Adipocyte (in vitro differentiated cells): Measurements from ENCODE around the gene MYT1.

Experiments
- DNase-seq: peaks from one replicate; pipeline ENCODE4 v3.0.0-alpha.2; 2015; ENCODE audit warnings: low read depth
- H3K27me3 ChIP-seq: replicated peaks from 2 replicates; pipeline ENCODE4 v1.7.0; 2013; ENCODE audit warnings: mild to moderate bottlenecking, low read length, moderate library complexity; ENCODE audit not compliant: control insufficient read depth, insufficient read depth
- H3K36me3 ChIP-seq: 2 replicates; pipeline ENCODE4 v1.7.0; 2013; ENCODE audit warnings: low read length, mild to moderate bottlenecking, moderate library complexity; ENCODE audit not compliant: control insufficient read depth, insufficient read depth, severe bottlenecking
- H3K4me1 ChIP-seq: 2 replicates; pipeline ENCODE4 v1.7.0; 2013; ENCODE audit warnings: mild to moderate bottlenecking, low read length, moderate library complexity; ENCODE audit not compliant: control insufficient read depth, insufficient read depth
- H3K4me3 ChIP-seq: 2 replicates; pipeline ENCODE4 v1.7.0; 2013; ENCODE audit warnings: mild to moderate bottlenecking, low read length, moderate library complexity
- H3K9ac ChIP-seq: 2 replicates; pipeline ENCODE4 v1.7.0; 2013; ENCODE audit warnings: mild to moderate bottlenecking, low read length, moderate library complexity
- H3K9me3 ChIP-seq: 2 replicates; pipeline ENCODE4 v1.7.0; 2013; ENCODE audit warnings: mild to moderate bottlenecking, low read length, moderate library complexity; ENCODE audit not compliant: control insufficient read depth

MYT1 gene

DNA sequence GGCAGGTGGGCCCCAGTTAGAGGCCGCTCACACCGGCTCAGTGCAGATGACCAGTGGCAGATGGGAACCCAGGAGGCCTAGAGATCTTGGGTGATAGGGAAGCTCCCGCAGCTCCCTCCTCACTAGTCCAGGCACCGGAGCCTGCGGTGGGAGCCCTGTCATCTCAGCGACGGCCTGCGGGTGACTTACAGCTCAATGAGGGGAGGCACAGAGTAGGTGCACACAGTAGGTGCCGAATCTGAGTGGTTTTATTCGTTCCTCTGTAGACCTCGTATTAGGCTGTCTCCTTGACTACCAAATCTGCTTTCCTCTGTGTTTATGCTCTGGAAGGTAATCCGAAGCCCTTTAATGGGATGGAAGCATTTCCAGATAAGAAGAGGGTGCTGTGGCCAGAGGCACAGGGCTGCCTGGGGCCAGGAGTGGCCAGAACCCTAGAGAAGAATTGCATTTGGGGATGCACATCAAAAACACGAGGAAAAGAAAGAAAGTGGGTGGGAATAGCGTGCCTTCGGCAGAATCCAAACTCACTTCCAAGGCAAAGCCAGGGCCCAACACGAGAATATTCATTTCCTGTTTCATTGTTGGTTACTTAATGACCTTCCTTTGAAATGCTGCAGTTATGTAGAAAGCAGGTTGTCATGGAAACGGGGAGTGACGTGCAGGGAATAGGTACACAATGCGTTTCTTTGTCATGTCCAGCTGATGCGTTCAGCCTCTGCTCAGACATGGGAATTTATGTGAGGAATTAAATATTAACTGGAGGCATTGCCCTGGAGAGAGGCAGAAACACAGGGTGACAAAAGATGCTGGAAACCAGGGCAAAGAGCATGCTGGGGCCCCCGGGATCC is 24.7 kb downstream of the MYT1 start:
- peak; percentile 17 for DNase-seq
- no peaks in the 10 kb centered on the region for H3K36me3 ChIP-seq
- H3K4me1 ChIP-seq, result no peaks in the 10 kb centered on the region
- H3K9ac ChIP-seq, result no peak overlapping the region
- H3K27me3 ChIP-seq, result peaks cover 55% of the 10 kb centered on the region
- no peaks in the 10 kb centered on the region for H3K9me3 ChIP-seq
- H3K4me3 ChIP-seq, result no peak overlapping the region

DNA sequence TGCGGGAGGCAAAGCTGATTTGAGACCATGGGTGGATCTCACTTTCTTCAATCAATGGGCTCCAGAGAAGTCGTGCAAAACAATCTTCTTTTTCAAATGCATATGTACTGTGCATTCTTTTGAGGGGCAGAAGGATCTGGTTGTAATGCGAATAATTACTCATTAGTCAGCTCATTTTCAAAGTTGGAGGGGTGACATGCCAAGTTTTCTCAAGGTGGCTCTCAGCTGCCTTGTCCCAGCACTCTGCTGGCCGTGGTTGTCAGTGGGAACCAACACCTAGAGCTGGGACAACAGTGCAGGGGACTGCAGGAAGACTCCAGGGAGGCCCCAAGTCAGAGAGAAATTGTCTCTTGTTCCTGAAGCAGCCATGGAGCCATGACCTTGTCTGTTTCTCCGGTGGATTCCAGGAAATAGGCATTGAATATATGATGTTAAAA is 25.3 kb downstream of the MYT1 start:
- DNase-seq, result no peak
- H3K9ac ChIP-seq, result no peak overlapping the region
- no peaks in the 10 kb centered on the region for H3K9me3 ChIP-seq
- H3K4me1 ChIP-seq, result no peaks in the 10 kb centered on the region
- H3K4me3 ChIP-seq, result no peak overlapping the region
- H3K36me3 ChIP-seq, result no peaks in the 10 kb centered on the region
- H3K27me3 ChIP-seq, result peaks cover 56% of the 10 kb centered on the region

DNA sequence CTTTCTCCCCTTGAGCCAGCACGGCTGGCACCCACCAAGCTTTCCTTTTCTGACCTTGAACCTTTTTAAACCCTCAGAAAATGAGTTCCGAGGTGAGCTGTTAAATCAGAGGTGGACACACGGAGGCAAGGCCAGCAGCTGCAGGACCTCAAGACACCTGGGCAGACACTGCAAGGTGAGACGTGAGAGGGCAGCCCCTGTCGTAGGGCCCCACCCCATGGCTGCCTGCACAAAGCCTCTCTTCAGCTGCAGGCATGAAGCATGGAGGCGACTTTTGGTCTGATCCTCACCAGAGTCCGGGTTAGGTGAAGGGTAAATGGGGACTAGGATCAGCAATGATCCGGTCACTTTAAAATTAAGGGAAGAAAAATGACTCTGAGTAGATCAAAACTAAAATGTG is 25.7 kb downstream of the MYT1 start:
- Histone ChIP-seq H3K27me3 (peaks cover 54% of the 10 kb centered on the region), H3K9me3 (no peaks in the 10 kb centered on the region), H3K9ac (no peak overlapping the region), H3K36me3 (no peaks in the 10 kb centered on the region), H3K4me3 (no peak overlapping the region), H3K4me1 (no peaks in the 10 kb centered on the region)
- DNase-seq, result no peak

DNA sequence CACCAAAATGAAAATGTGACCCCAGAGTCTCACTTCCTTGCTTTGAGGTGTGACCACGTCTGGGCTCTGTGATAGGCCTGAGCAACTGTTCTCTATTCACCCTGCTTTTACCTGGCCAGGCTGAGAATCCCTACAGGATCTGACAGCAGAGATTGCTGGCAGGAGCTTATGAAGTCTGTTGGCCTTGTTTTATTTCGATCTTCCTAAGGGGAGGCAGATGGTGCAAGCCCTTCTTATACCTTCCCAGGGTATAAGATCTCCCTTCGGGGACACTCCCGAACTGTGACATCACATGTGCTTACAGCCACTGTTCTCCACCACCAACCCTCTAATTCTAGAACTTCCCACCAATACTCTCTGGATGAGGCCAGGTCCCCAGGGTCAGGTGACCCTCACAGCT is 26.8 kb downstream of the MYT1 start:
- Histone ChIP-seq H3K27me3 (peaks cover 55% of the 10 kb centered on the region), H3K9me3 (no peaks in the 10 kb centered on the region), H3K36me3 (no peaks in the 10 kb centered on the region), H3K9ac (no peak overlapping the region), H3K4me3 (no peak overlapping the region), H3K4me1 (no peaks in the 10 kb centered on the region)
- no peak for DNase-seq

DNA sequence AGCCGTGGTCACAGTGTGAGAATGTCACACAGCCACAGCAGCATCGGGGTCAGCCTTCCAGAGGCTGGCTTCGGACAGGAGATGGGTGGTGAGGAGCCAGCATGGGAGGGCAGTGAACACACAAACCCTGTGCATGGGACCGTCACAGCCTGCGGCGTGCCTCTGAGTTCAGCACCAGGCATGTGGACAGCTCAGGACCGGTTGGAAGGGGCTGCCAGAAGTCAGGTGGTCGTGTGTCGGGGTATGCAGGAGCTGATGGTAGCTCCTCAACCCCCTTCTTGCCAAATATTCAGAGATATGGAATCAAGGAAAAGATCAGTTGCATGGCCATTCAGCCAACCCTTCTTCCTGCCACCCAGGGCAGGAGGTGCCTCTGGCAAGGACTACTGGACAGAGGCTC is 28.2 kb downstream of the MYT1 start:
- DNase-seq, result no peak
- peaks cover 68% of the 10 kb centered on the region for H3K27me3 ChIP-seq
- no peaks in the 10 kb centered on the region for H3K9me3 ChIP-seq
- no peak overlapping the region for H3K9ac ChIP-seq
- no peaks in the 10 kb centered on the region for H3K4me1 ChIP-seq
- no peaks in the 10 kb centered on the region for H3K36me3 ChIP-seq
- no peak overlapping the region for H3K4me3 ChIP-seq

DNA sequence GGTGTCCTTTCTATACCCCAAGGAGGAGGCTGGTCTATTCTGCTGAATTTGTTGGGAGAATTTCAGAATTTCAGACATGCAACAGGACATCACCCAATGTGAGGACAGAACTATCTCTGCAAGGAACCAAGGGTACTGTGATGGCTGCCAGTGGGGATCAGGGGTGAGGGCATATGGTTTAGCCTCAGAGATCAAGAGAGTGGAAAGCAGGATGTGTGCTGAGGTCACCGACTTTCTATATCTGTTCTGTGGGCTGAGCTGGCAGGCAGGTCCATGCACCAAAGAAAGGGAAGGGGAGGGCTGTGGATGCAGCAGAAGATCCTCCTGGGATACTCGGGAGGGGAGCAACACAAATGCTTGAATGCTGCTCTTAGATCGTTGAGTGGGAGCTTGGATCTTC is 28.8 kb downstream of the MYT1 start:
- H3K4me3 ChIP-seq, result no peak overlapping the region
- H3K4me1 ChIP-seq, result no peaks in the 10 kb centered on the region
- H3K27me3 ChIP-seq, result peaks cover 69% of the 10 kb centered on the region
- no peaks in the 10 kb centered on the region for H3K36me3 ChIP-seq
- no peak for DNase-seq
- no peaks in the 10 kb centered on the region for H3K9me3 ChIP-seq
- no peak overlapping the region for H3K9ac ChIP-seq

DNA sequence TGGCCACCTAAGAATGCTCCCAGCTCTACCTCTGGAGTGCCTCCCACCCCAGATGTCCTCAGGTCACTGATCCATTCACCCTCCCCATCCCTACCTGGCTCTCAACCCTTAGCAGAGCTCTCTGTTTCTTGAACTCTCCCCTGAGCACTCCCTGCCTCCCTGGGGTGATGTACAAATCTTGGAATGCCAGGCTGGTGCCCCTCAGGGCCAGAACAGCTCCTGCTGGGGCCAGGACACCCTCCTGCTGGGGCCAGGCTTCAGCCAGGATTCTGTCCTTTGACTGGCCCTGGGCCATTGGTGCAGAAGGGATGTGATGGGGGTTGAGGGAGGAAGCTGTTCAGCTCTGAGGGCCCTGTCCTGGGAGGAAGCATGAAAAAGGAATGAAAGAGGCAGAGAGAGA is 30.0 kb downstream of the MYT1 start:
- no peak overlapping the region for H3K9ac ChIP-seq
- no peak overlapping the region for H3K4me3 ChIP-seq
- H3K9me3 ChIP-seq, result no peaks in the 10 kb centered on the region
- DNase-seq, result no peak
- H3K36me3 ChIP-seq, result no peaks in the 10 kb centered on the region
- H3K27me3 ChIP-seq, result peaks cover 77% of the 10 kb centered on the region
- no peaks in the 10 kb centered on the region for H3K4me1 ChIP-seq

DNA sequence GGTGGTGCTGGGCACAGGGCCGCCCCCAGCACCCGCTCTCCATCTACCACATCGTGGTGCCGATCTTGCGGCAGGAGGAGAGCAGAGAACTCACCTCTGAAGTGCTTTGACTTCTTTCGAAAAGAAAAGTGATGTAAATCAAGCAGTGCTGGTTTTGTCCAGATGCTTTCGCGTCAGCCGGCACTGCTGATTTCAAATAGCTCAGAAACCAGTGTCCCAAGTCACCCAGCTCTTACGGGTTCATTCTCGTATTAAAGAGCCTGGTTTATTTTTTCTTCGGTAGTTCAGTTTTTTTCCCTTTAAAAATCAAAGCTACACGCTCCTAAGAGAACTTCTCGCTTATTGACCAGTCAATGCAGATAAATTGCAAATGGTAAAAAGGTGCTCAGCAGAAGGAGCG is 32.1 kb downstream of the MYT1 start:
- H3K27me3 ChIP-seq, result peaks cover 82% of the 10 kb centered on the region

DNA sequence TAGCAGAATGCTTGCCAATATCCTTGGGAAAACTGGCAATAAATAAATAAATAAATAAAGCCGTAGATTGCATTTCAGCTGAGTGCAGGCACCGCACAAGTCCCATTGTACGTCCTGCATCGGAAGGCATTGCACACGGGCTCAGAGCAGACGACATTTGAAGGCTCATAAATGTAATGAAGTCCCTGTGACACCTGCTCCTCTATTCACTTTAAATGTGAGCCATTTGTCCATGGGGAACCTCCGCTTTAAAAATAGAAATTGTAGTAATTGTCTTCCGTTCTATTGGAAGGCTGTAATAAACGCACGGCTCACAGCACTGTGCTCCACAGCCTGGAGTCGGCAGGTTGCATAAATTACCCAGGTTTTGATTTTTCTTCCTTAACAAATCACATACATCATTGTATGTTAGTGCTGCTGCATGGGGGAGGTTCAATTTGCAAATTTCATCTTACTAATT is 32.6 kb downstream of the MYT1 start:
- H3K9me3 ChIP-seq, result no peaks in the 10 kb centered on the region
- H3K27me3 ChIP-seq, result peaks cover 77% of the 10 kb centered on the region
- H3K4me1 ChIP-seq, result no peaks in the 10 kb centered on the region
- no peak overlapping the region for H3K9ac ChIP-seq
- DNase-seq, result no peak
- H3K4me3 ChIP-seq, result no peak overlapping the region
- no peaks in the 10 kb centered on the region for H3K36me3 ChIP-seq

More for the DNA sequence above, 32.1 kb downstream of the MYT1 start:
- H3K9ac ChIP-seq, result no peak overlapping the region
- no peak for DNase-seq
- no peaks in the 10 kb centered on the region for H3K36me3 ChIP-seq
- no peaks in the 10 kb centered on the region for H3K9me3 ChIP-seq
- H3K4me3 ChIP-seq, result no peak overlapping the region
- no peaks in the 10 kb centered on the region for H3K4me1 ChIP-seq

DNA sequence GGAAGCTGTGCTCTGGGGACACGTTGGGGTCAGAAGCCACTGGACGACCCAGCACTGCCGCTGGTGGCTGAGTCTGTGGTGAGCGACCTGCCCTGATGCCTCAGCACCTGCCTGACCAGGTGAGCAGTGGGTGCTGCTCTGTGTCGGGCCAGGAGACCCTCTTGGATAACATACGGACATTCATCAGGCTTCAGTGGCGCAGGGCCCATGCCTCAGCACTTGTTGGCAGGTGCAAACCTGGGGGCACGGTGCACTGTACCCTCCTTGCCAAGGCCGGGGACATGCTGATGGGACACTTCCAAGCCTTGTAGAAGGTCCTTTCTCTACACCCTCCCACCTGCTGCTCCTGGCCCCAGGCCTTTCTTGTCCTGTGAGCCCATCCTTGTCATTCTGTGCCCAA is 34.1 kb downstream of the MYT1 start:
- Histone ChIP-seq H3K4me3 (no peak overlapping the region), H3K9ac (no peak overlapping the region), H3K9me3 (no peaks in the 10 kb centered on the region), H3K4me1 (no peaks in the 10 kb centered on the region), H3K27me3 (peaks cover 70% of the 10 kb centered on the region), H3K36me3 (no peaks in the 10 kb centered on the region)
- DNase-seq, result no peak

DNA sequence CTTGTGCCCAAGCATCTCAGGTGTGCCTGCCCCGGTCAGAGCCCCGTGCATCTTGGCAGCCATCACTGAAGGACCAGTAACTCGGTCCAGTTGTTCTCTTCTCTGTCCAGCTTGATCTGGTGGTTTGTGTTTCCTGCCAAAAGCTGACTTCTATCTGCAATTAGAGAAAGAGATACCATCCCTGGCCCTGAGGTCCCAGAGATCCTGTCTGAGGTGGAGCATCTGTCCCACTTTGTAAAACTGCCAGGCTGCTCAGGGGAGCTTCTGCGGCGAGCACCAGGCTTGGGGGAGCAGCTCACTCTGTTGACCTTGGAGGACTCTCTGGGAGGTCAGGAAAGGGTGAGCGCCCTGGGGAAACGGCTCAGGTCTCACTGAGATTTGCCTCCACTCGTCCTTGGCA is 35.1 kb downstream of the MYT1 start:
- no peak for DNase-seq
- Histone ChIP-seq H3K4me3 (no peak overlapping the region), H3K9ac (no peak overlapping the region), H3K27me3 (peaks cover 71% of the 10 kb centered on the region), H3K9me3 (no peaks in the 10 kb centered on the region), H3K4me1 (no peaks in the 10 kb centered on the region), H3K36me3 (no peaks in the 10 kb centered on the region)

DNA sequence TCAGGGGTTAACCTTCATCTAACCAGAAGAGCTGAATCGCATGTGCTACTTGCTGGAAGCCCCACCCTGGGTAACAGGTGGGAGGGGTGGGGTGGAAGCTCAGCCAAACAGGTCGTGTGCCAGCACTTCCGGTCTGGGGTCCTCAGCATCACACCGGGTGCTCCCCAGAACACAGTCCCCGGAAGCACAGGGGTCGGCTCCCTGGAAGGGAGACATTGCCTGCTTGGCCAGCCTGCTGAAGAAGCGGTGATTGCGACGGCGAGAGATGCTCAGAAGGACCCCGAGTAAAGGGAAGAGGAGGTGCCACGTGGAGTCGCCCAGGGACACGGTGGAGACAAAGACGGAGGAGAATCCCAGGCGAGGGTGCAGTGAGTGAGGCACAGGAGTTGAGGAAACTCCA is 36.5 kb downstream of the MYT1 start:
- H3K4me3 ChIP-seq, result no peak overlapping the region
- no peaks in the 10 kb centered on the region for H3K4me1 ChIP-seq
- DNase-seq, result no peak
- H3K36me3 ChIP-seq, result no peaks in the 10 kb centered on the region
- H3K27me3 ChIP-seq, result peaks cover 77% of the 10 kb centered on the region
- no peaks in the 10 kb centered on the region for H3K9me3 ChIP-seq
- no peak overlapping the region for H3K9ac ChIP-seq
